HCT116 (cell line): ENCODE data around the gene ZFX.

Experiments
- CEBPB ChIP-seq: IDR thresholded peaks from 2 replicates; pipeline ENCODE4 v1.6.1; 2012; ENCODE audit warnings: low read depth
- CTCF ChIP-seq, 3 experiments: fragments of 200-600 bp in 1 of 3; sonication (generic) in 1 of 3; IDR thresholded peaks in 2 of 3; conservative IDR thresholded peaks in 1 of 3; 2 replicates each; pipeline ENCODE4 v1.5.1; 2012 to 2017; ENCODE audit warnings: low read depth in 2 of 3, low read length in 2 of 3, antibody characterized with exemption in 1 of 3, borderline replicate concordance in 1 of 3, control low read depth in 1 of 3, mild to moderate bottlenecking in 1 of 3, mixed read lengths in 1 of 3, mixed run types in 1 of 3, moderate library complexity in 1 of 3; ENCODE audit not compliant: insufficient read depth in 1 of 3
- POLR2AphosphoS5 ChIP-seq: IDR thresholded peaks from 2 replicates; pipeline ENCODE4 v1.6.1; 2011; ENCODE audit warnings: mild to moderate bottlenecking, low read depth, low read length, moderate library complexity
- RAD21 ChIP-seq: IDR thresholded peaks from 2 replicates; pipeline ENCODE4 v1.6.1; 2012; ENCODE audit warnings: low read depth, mild to moderate bottlenecking
- ZNF274 ChIP-seq: fragments of 200-500 bp; sonication (Bioruptor generic); IDR thresholded peaks from 2 replicates; pipeline ENCODE4 v1.6.1; 2014; ENCODE audit warnings: mild to moderate bottlenecking, low read depth, low read length, inconsistent platforms

DNA sequence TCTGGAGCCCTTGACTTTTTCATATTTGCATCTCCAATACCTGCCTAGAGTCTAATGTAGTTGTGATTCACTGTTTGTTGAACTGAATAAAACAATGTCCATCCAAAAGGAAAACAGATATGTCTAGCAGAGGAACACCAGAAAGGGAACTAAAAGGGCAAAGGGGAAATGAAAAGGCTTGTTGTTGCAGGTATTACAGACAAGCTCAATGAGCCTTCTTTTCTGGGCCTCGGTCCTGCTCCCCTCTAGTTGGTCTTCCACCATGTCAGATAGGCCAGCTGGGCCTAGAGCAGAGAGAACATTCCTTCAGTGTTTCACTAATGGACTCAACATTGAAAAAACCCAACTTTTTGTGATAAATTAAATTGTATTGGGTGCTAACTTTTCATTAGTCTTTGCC, 55.4 kb downstream of the ZFX start:
- TF ChIP-seq RAD21, result no peak
- TF ChIP-seq CTCF (IDR thresholded peaks at IDR 0.05 in 2 of 3, conservative IDR thresholded peaks at IDR 0.05 in 1 of 3; ENCODE audit: borderline replicate concordance in 1 of 3, insufficient read depth in 1 of 3, low read depth in 2 of 3, low read length in 2 of 3), result no peak
- no peak for TF ChIP-seq CEBPB
- TF ChIP-seq POLR2AphosphoS5, result no peak
- no peak for TF ChIP-seq ZNF274
